Measurements from ENCODE around the gene ZPR1.

Gene ZPR1

GRCh38 chr11:116792144-116792868 is 4.5 kb upstream of the ZPR1 start:
- Mint-ChIP-seq H3K36me3 (no peaks in the 10 kb centered on the region), H3K4me3 (no peak overlapping the region), H3K4me1 (peaks cover 11% of the 10 kb centered on the region), H3K27ac (no peak overlapping the region), H3K9me3 (no peaks in the 10 kb centered on the region), H3K27me3 (no peaks in the 10 kb centered on the region)
- DNase-seq (ENCODE audit: low spot score in 2 of 2) (no peak), ATAC-seq (ENCODE audit: low read depth) (no peak)

- DNase-seq (ENCODE audit: low spot score in 2 of 2): no peak
- Mint-ChIP-seq H3K4me1 (peaks cover 15% of the 10 kb centered on the region), H3K27me3 (no peaks in the 10 kb centered on the region), H3K36me3 (peaks cover 3% of the 10 kb centered on the region), H3K4me3 (no peak within 1 kb of the TSS), H3K27ac (no peak within 1 kb of the TSS), H3K9me3 (no peaks in the 10 kb centered on the region)
- ATAC-seq (ENCODE audit: low read depth): no peak
Observed at GRCh38 chr11:116791813-116792143, 4.0 kb upstream of the ZPR1 start, which contains the start of gene APOA5. TSS of gene APOA5 (minus strand) at chr11:116791879. CDS start at chr11:116791860, 19 bp downstream.

- peaks cover 3% of the 10 kb centered on the region for H3K36me3 Mint-ChIP-seq
- no peaks in the 10 kb centered on the region for H3K9me3 Mint-ChIP-seq
- peaks cover 15% of the 10 kb centered on the region for H3K4me1 Mint-ChIP-seq
- DNase-seq (ENCODE audit: low spot score in 2 of 2) (peak; percentile 60 to 72), ATAC-seq (ENCODE audit: low read depth) (peak; percentile 35)
- H3K27ac Mint-ChIP-seq: no peak overlapping the region
- no peaks in the 10 kb centered on the region for H3K27me3 Mint-ChIP-seq
- no peak overlapping the region for H3K4me3 Mint-ChIP-seq
Observed at GRCh38 chr11:116791002-116791812, 3.4 kb upstream of the ZPR1 start.

- Mint-ChIP-seq H3K27me3 (no peaks in the 10 kb centered on the region), H3K36me3 (peaks cover 4% of the 10 kb centered on the region), H3K4me1 (peaks cover 15% of the 10 kb centered on the region), H3K27ac (no peak overlapping the region), H3K4me3 (no peak overlapping the region), H3K9me3 (no peaks in the 10 kb centered on the region)
- ATAC-seq (ENCODE audit: low read depth) (no peak), DNase-seq (ENCODE audit: low spot score in 2 of 2) (no peak)
Observed at GRCh38 chr11:116790167-116791001, 2.6 kb upstream of the ZPR1 start.

GRCh38 chr11:116788975-116789374 is 1.2 kb upstream of the ZPR1 start:
- no peaks in the 10 kb centered on the region for H3K9me3 Mint-ChIP-seq
- peaks cover 15% of the 10 kb centered on the region for H3K4me1 Mint-ChIP-seq
- ATAC-seq (ENCODE audit: low read depth) (no peak), DNase-seq (ENCODE audit: low spot score in 2 of 2) (no peak)
- H3K27me3 Mint-ChIP-seq: no peaks in the 10 kb centered on the region
- H3K27ac Mint-ChIP-seq: no peak overlapping the region
- H3K36me3 Mint-ChIP-seq: peaks cover 13% of the 10 kb centered on the region
- H3K4me3 Mint-ChIP-seq: no peak overlapping the region

DNA sequence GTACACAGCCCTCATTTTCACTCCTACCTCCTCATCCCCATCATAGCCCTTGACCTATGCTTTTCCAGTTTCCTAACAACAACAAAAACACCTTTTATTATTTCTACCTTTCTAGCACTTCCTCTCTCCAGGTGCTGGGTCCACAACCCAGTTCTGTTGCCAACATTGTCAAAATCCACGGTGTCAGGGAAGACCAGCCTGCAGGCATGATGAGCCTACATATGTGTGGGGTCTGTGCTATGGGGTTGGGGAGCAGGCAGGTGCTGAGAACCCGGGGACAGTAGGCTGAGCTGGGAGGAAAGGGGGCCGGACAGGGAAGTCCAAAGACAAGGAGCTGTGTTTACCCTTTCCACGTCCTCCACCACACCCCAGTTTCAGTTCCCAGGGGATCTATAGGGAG is 711 bp upstream of the ZPR1 start:
- no peak for ATAC-seq (ENCODE audit: low read depth)
- no peaks in the 10 kb centered on the region for H3K9me3 Mint-ChIP-seq
- H3K27ac Mint-ChIP-seq: peak overlapping the region; percentile 89
- peaks cover 15% of the 10 kb centered on the region for H3K4me1 Mint-ChIP-seq
- no peaks in the 10 kb centered on the region for H3K27me3 Mint-ChIP-seq
- peak overlapping the region; percentile 93 for H3K4me3 Mint-ChIP-seq
- DNase-seq (ENCODE audit: low spot score in 2 of 2): no peak
- H3K36me3 Mint-ChIP-seq: peaks cover 13% of the 10 kb centered on the region

- Mint-ChIP-seq H3K4me3 (peak overlapping the region; percentile 93), H3K27me3 (no peaks in the 10 kb centered on the region), H3K36me3 (peaks cover 16% of the 10 kb centered on the region), H3K4me1 (peaks cover 17% of the 10 kb centered on the region), H3K9me3 (no peaks in the 10 kb centered on the region), H3K27ac (peak overlapping the region; percentile 89)
- DNase-seq (ENCODE audit: low spot score in 2 of 2): no peak
- ATAC-seq (ENCODE audit: low read depth): peak; percentile 8
Observed at GRCh38 chr11:116787436-116787785, 412 bp downstream of the ZPR1 start.

GRCh38 chr11:116786966-116787365 is 857 bp downstream of the ZPR1 start:
- Mint-ChIP-seq H3K9me3 (no peaks in the 10 kb centered on the region), H3K4me1 (peaks cover 17% of the 10 kb centered on the region), H3K27ac (peak overlapping the region; percentile 89), H3K36me3 (peaks cover 16% of the 10 kb centered on the region), H3K27me3 (no peaks in the 10 kb centered on the region), H3K4me3 (peak overlapping the region; percentile 93)
- DNase-seq (ENCODE audit: low spot score in 2 of 2) (no peak), ATAC-seq (ENCODE audit: low read depth) (no peak)

- Mint-ChIP-seq H3K36me3 (peaks cover 18% of the 10 kb centered on the region), H3K27me3 (no peaks in the 10 kb centered on the region), H3K4me3 (peak overlapping the region; percentile 93), H3K27ac (peak overlapping the region; percentile 89), H3K9me3 (no peaks in the 10 kb centered on the region), H3K4me1 (peaks cover 16% of the 10 kb centered on the region)
- no peak for ATAC-seq (ENCODE audit: low read depth)
- no peak for DNase-seq (ENCODE audit: low spot score in 2 of 2)
Observed at GRCh38 chr11:116786326-116786725, 1.5 kb downstream of the ZPR1 start.

DNA sequence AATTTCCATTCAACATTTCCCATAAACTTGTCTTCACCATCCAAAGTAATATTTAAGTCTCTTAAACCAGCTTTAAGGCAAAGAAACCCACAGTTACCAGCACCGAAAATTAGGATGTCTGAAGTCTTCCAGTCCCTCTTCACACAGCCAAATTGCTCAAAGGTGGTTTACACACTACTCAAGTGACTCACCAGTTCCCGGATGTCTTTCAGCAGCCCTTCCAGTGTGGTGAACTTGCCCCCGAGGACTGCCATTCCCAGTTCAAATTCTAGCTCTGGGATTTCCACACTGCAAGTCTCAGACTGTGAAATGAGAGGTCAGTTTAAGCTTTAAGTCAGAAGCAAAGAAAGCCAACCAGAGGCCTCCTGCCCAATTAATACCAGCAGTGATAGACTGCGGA is 5.1 kb downstream of the ZPR1 start:
- Mint-ChIP-seq H3K27me3 (no peaks in the 10 kb centered on the region), H3K4me1 (peaks cover 6% of the 10 kb centered on the region), H3K27ac (no peak overlapping the region), H3K36me3 (peaks cover 37% of the 10 kb centered on the region), H3K4me3 (no peak overlapping the region), H3K9me3 (no peaks in the 10 kb centered on the region)
- DNase-seq (ENCODE audit: low spot score in 2 of 2) (no peak), ATAC-seq (ENCODE audit: low read depth) (no peak)

DNA sequence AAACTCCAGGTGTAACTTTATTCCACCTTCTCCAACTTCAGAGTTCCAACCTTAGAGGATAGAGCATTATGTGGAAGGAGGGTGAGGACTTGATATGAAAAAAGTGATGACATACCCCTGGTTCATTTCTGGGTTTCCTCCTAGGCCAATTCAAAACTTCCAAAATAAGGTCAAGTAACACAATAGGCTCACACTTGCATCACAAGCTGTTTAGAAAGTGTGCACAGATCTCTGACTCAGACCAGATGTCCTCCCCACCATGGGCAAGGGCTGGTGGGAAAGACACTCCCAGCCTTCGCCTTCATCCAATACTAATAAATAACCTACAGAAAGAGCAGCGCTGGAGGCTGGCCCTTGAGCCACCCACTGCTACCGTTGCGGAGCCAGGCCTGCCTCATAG is 9.3 kb downstream of the ZPR1 start:
- Mint-ChIP-seq H3K4me1 (peaks cover 8% of the 10 kb centered on the region), H3K4me3 (no peak overlapping the region)

DNA sequence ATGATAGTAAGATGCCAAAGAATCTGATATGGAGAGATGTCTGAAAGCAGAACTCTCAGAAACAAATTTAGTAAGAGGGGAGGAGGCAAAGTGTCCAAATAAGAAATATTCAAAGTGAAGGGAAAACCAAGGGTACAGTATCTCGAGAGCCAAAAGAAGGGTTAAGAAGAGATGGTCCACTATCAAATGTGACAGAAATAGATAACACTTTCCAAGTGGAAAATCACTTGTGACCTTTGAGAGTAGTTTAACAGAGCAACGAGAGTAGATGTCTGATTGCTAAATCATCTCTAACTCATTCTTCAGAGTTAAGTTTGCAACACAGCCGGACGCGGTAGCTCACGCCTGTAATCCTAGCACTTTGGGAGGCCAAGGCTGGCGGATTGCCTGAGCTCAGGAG is 10.8 kb downstream of the ZPR1 start:
- DNase-seq (ENCODE audit: low spot score in 2 of 2) (no peak), ATAC-seq (ENCODE audit: low read depth) (no peak)
- no peak overlapping the region for H3K4me3 Mint-ChIP-seq
- peaks cover 10% of the 10 kb centered on the region for H3K4me1 Mint-ChIP-seq
- peaks cover 29% of the 10 kb centered on the region for H3K36me3 Mint-ChIP-seq
- H3K27me3 Mint-ChIP-seq: no peaks in the 10 kb centered on the region
- no peak overlapping the region for H3K27ac Mint-ChIP-seq
- H3K9me3 Mint-ChIP-seq: no peaks in the 10 kb centered on the region

More for the DNA sequence above, 9.3 kb downstream of the ZPR1 start:
- H3K36me3 Mint-ChIP-seq: peaks cover 32% of the 10 kb centered on the region
- no peak for ATAC-seq (ENCODE audit: low read depth)
- no peak overlapping the region for H3K27ac Mint-ChIP-seq
- H3K9me3 Mint-ChIP-seq: no peaks in the 10 kb centered on the region
- no peaks in the 10 kb centered on the region for H3K27me3 Mint-ChIP-seq
- no peak for DNase-seq (ENCODE audit: low spot score in 2 of 2)

GRCh38 chr11:116776522-116776984 is 11.3 kb downstream of the ZPR1 start:
- DNase-seq (ENCODE audit: low spot score in 2 of 2): no peak
- peaks cover 15% of the 10 kb centered on the region for H3K4me1 Mint-ChIP-seq
- peak overlapping the region; percentile 66 for H3K27ac Mint-ChIP-seq
- no peak for ATAC-seq (ENCODE audit: low read depth)
- no peaks in the 10 kb centered on the region for H3K27me3 Mint-ChIP-seq
- H3K4me3 Mint-ChIP-seq: no peak overlapping the region
- peaks cover 29% of the 10 kb centered on the region for H3K36me3 Mint-ChIP-seq
- H3K9me3 Mint-ChIP-seq: no peaks in the 10 kb centered on the region

DNA sequence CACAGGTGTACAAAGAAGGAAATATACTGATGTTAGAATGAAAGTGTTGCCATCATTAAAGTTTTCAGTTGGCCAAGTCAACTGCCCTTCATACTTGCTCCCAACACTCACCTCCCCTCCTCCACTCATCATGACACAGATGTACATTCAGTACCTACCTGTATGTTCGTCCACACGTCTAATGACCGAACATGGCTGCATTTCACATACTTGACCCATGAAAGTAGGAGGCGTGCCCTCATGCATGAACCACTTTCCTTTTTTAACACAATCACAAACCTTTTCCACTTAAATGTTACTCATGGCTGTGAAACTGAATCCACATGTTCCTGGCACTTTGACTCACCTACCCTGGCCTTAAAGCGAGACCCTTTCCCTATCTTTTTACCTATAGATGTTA is 11.8 kb downstream of the ZPR1 start:
- ATAC-seq (ENCODE audit: low read depth): no peak
- H3K27me3 Mint-ChIP-seq: no peaks in the 10 kb centered on the region
- no peak overlapping the region for H3K4me3 Mint-ChIP-seq
- DNase-seq (ENCODE audit: low spot score in 2 of 2): no peak
- no peaks in the 10 kb centered on the region for H3K9me3 Mint-ChIP-seq
- H3K36me3 Mint-ChIP-seq: peaks cover 24% of the 10 kb centered on the region
- H3K4me1 Mint-ChIP-seq: peaks cover 20% of the 10 kb centered on the region
- H3K27ac Mint-ChIP-seq: peak overlapping the region; percentile 66
